ENCODE results near the gene ANO4.
"Not testable (repeated sequence)": the region's sequence is repeated elsewhere in the genome, so short reads cannot be mapped to it uniquely, and the experiment has no call there.

Gene ANO4

DNA sequence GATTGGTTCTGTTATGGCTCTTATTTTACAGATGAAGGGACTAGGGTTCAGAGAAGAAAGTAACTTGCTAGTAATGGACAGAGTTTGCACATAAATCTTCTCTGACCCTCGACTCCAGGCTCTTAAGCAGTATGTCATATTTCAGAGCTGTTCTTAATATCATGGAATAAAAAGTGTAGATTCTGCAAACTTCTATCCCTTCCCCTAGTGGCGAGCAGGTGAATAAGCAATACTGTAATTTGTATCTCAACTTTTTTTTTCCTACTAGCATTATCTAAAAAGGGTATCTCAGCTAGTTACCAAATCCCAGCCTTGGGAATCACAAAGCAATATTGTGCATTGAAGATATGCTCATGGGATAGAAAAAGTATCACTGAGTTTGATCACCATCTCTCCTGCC, 83.2 kb downstream of the ANO4 start:
- no peak for DNase-seq

DNA sequence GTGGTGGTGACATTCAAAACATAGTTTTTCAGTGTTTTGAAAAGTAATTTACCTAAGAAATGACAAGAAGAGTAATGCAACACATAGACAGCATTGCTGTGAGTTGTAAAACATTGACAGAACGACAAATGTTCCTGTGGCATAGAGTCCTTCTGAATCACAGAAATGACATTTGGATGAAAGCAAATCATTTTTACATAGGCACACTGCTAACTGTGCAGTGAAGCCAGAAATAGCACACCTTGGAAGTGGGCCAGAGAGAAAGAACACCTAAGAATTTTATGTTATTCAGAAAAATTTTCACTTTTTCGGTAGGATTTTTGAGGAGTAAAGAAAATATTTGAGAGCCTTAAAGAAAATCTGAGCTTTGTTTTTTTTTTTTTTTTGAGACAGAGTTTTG, 100.6 kb downstream of the ANO4 start:
- no peak for DNase-seq

DNA sequence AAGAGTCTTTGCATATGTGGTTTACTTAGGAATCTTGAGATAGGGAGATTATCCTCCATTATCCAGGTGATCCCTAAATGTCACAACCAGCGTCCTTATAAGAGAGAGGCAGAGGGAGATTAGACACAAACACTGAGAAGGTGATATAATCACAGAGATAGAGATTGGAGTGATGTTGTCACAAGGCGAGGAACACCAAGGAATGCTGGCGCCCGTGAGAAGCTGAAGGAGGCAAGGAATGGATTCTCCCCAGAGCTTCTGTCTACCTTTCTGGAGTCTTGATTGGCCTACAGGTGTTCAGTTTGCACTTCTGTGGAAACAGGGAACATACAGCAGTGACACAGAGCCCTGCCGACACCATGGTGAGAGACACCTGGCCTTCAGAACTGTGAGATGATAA, 101.6 kb downstream of the ANO4 start:
- no peak for DNase-seq

DNA sequence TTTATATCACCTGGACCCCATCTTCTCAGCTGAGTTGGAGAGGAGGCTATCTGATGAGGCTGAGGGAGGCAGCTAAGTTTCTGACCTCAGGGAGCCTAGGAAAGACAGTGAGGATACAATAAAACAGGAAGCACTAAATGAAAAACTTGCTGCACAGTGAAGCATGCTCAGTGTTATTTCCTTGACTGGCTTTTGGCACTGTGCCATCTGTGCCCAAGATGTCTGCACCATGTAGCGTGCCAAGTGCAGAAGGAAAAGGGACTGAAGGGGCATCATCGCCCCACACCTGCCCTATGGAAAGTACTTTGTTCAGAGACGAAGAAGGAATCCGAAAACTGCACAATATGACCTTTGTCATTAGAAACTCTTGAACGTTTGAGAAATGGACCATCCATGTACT, 102.7 kb downstream of the ANO4 start:
- DNase-seq, result no peak

DNA sequence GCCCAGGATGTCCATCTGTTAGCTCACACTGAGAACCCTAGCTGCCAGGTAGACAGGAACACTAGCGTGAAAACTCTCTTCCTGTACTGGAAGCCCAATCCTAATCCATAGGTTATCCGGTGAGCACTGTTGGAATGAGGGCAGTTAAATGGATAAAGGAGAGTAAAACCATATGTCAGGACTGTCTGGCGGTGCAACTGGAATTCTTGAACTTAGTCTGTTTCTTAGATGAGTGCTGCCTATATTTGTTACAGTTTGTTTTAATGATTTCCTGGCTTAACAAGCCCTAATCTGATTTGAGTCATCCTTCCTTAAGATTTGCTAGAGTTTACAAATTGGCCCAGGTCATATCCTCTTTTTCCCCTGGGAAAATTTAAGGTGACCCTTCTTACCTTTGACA, 104.7 kb downstream of the ANO4 start:
- no peak for DNase-seq

DNA sequence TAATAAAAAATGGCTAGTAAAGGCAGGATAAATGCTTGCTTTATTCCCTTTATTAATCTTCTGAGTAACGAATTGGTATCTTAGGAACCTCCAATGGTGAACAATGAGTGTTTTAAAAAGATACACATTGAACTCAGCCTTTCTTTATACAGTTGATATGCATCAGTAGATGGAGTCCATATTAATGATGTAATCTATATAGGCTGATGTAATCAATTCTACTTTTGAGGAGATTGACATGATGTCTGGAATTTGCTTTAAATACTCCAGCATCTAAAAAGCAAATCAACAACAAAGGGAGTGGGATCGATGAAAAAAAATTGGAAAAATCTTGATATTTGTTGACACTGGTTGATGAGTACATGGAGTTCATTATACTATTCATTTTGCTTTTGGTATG, 106.2 kb downstream of the ANO4 start:
- no peak for DNase-seq

DNA sequence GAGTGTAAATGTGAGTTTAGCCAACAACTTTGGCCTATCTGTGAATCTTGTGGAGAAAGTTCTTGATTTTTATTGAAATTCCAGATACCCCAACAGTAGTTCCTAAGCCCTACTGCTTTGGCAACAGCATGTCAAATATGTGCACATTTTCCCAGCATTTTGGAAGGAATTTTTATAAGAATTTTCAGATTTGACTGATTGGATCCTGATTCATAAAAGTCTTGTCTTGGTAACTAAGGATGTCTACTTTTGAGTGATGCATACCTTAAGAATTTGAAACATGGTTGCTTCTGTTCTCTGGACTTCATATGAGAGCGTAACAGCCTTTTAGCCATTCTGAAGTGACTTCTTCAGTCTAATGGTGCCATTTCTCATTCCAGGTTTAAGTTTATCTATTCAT, 106.7 kb downstream of the ANO4 start:
- no peak for DNase-seq

DNA sequence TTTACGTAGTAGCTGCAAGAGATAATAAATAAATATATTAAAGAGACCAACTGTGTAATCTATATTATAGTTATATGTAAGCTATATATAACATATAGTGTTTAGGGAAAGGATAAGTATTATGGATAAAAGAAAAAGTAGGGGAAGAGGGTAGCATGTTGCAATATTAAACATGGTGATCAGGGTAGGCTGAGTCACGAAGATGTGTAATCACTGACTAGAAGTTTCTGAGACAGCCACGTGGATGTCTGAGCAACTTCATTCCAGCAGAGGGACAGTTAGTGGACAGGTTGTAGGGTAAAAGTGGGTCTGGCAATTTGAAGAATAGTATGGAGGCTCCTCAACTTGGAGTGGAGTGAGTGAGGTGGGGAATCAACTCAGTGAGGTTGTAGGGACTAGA, 109.7 kb downstream of the ANO4 start:
- no peak for DNase-seq

DNA sequence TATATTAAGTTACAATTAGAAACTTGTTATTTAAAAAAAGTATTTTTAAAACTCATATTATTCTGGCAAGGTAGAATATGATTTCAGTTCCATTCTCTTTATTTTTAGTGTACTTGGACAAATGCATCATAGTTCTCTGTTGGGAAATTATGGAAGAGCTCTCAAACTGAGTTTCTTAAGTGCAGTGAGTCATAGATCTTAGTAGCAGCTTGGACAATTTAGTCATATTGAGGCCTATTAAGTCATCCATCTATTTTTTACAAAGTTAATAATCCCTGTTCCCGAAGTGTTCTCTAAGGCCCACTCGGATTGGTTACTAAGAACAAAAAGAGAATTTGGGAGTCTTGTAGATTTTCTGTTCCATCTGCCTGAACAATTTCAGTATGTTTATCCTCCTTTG, 113.9 kb downstream of the ANO4 start:
- no peak for DNase-seq

DNA sequence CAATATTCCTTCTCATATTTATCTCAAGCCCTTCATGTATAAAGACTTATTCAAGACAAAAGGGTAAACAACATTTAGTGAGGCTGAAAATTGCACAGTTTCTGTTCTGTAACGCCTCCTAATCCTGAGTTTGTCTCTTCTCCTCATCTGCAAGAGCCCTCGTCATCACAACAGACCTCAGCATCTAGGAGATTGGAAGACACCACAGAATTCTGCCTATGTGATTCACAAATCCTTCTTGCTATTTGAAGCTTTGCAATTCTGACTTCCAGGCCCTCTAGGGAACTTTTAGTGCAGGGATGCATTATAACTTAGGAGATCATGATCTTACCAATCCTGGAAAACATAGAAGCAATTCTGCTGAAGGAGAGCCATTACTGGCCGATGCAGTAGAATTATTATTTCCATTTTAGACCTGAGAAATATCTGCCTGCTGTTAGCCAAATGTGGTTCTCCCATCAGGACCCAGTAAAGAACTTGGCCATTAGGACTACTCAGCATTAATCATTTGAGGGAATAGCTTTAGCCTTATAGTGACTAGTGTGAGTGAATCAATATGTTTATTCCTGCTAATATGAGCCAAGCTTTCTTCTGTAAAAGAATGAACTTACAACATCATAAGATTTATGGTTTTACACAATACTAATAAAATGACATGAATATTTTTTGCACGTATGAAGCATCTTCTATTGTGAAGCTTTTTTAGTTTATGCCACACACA, 119.5 kb downstream of the ANO4 start:
- DNase-seq, result no peak

DNA sequence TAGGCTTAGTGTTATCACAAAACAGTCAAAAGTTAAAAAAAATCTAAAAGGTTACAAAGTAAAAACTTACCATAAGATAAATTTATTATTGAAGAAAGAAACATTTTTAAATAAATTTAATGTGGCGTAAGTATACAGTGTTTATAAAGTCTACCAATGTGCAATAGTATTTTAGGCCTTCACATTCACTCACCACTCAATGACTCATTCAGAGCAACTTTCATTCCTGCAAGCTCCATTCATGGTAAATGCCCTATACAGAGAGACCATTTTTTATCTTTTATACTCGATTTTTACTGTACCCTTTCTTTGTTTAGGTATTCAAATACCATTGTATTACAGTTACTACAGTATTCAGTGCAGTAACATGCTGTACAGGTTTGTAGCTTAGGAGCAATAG, 124.5 kb downstream of the ANO4 start:
- no peak for DNase-seq

DNA sequence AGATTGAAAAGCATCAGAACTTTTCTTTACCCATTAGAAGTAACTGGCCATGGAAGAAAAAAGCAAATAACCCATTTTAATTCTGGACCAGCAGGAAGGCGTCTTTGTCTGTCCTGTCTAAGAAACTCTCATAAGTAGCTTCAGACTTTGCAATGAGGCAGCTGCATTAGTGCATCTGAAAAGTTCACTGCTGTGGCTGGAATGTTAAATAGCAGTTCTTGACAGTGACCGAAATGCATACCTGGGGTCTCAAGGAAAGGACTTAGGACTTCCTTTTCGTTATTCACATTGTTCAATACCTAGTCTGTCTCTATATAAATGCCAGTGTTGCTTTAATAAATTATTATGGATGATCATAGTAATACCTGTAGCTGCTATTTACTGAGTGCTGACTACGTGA, 125.9 kb downstream of the ANO4 start:
- DNase-seq, result no peak

DNA sequence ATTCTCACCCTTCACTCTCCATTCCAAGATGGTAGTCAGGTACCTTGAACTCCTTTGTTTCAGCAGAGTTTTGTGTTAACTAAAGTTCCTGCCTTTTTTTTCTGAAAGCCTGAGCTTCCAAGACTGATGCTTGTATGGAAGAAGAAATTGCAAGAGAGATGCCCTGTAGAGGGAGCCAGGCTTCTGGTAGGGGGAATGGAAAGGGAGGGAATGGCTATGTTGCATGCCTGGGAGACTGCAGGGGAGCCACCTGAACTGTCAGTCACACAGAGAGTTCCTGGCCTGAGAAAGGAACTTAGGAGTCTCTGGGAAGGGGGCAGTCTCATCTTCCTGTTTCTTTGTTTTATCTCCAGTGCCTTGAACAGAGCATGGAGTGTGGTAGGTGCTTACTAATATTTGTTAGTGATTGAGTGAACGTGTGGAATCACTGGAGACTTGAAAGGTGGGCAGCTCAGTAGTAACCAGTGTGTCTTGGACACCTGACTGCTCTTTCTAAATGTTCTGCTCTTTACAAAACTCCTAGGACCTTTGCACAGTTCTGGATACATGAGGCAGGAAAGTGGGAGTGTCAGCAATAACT, 132.2 kb downstream of the ANO4 start:
- no peak for DNase-seq

DNA sequence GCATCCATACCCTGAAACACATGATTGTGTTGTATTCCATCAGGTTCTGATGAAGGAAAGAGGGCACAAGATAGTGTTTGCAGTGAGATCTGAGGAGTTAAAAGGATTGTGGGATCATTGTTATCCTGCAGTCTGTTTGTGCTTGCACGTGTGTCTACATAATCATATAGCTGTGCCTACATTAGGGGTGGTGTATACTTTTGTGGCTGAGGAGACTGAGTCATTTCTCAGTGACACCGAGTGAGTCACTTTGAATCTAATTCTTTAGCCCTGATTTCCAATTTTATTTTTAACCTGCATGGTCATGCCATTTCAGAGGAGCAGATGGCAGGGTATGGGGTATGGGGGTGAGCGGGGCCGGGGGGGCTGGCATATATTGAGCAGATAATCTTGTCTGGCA, 133.2 kb downstream of the ANO4 start:
- no peak for DNase-seq

DNA sequence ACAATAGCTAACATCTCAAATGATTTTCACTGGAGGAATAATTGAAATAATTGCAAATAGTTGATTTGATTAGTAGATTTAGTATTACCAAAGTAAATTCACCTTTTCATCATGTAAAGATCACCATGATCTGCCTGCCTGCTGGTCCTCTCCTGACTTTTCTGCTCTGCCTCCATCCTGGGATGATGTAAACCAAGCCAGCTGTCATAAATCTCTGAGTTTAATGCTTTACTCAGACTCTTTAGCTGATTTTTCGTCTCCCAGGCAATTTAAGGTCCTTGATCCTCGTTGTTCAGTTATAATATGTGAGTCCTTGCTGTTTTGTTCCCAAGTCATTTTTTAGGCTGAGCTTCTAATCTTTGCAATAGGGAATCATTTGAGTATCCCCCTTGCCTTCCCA, 138.0 kb downstream of the ANO4 start:
- DNase-seq, result no peak

DNA sequence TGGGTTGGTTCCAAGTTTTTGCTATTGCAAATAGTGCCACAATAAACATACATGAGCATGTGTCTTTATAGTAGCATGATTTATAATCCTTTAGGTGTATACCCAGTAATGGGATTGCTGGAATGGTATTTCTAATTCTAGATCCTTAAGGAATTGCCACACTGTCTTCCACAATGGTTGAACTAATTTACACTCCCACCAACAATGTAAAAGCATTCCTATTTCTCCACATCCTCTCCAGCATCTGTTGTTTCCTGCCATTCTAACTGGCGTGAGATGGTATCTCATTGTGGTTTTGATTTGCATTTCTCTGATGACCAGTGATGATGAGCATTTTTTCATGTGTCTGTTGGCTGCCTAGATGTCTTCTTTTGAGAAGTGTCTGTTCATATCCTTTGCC, 139.0 kb downstream of the ANO4 start:
- DNase-seq, result not testable (repeated sequence)

DNA sequence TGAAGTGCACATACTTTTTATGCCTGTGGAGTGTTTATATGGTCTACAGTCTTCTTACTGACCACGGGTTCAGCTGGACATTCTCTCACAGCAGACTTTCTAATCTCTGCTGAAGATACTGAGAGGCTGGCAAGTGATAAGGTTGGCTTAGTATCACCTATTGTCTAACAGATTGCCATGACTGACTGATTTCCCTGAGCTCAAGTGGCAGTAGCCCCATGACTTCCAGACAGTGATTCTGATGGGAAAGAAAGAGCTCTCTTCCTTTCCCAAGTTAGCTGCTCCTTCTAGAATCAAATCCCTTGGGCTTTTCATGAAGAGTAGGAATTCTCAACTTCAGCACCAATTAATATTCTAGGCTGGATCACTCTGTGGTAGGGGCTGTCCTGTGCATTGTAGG, 141.4 kb downstream of the ANO4 start:
- no peak for DNase-seq

DNA sequence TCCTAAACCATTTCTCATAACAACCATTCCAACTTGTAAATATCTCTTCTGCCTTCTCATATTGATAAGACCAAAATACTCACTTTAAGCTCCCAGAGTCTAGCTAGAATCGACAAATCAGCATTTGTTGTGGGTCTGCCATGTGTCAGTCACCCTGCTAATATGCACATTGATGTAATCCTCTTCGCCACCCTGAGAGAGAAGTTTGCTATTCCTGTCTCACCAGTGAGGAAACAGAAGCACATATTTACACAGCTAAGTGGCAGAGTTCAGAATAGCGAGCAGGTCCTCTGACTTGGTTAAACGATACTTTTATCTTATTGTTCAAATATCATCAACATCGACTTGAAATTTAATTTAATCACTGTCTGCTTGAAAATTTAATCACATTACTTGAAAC, 142.1 kb downstream of the ANO4 start:
- no peak for DNase-seq

DNA sequence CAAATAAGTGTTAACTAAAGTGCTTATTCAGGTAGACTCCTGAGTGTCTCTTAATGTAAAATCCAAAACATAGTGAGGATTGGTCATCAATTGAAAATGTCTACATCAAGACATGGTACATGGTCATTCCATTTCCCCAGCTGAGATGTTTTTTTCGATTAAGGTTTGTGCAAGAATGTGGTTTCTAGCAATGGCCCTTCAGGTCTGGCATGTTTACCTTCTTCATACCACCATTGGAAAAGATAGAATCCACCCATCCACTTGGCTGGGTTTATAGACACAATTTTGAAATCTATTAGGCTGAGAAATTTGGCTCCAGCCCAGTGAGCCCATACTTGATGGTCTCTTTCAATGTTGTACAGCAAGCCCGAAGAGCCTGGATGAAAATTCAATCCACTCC, 145.9 kb downstream of the ANO4 start:
- no peak for DNase-seq

DNA sequence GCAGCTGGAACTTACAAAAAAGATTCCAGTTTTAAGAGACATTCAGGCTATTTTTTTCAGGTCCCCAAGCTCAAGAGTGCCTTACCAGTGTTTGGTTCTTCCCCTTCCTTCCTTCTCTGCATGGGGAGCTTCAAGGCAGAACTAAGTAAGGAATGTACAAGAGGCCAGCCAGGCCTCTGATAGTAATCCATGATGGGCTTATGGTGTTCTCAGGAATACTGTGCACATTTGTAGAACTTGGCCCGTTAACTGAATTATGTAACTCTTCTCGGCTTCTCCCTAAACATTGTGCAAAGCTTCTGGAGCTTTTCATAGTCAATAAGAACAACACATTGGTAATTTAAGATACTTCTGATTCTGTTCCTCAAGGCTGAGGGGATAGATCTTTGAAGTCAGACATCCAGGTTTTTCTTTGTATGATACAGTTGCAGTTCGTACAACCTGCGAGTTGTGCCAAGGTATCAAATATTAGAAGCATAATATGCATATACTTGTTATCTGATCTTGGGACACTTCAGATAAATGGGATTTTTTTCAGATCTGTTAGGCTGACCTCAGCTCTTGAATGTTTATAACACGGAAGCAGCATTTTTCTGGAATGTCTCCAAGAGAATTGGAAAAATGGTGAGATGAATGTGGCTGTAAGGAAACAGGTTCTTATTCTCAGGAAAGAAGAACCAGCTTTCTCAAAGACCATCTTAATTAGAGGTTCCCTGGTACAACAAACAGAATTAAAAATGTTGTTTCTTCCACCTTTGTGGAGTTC, 148.6 kb downstream of the ANO4 start:
- no peak for DNase-seq

DNA sequence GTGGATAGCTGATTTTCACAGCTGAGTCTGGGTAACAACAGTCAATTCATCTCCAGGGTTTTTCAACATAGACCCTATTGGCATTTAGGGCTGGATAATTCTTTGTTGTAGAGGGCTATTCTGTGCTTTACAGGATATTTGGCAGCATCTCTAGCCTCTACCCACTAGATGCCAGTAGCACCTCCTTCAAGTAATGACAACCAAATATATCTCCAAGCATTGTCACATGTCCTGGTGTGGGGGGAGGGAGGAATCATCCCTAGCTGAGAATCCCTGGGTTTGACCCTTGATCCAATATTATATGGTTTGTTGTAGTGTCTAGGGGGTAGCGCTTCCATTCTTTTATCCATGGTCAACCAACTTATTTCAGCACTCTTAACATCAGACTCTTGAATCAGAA, 157.2 kb downstream of the ANO4 start:
- no peak for DNase-seq

DNA sequence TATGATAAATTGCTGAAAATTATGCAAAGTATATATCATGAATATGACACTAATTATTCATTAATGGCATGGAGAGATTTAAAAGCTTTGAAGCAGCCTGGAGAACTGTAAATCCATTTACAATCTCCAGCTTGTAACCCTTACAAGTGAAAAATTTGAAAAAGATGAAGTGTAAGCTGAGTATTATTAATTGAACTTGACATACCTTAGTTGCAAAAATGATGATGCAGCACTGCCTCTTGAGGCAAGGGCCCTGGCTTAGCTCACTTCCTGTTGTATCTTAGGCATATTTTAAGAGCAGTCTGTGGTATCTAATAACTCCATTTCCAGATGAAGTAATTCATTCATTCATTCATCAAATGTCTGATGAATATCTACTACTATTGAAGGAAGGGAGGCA, 158.6 kb downstream of the ANO4 start:
- DNase-seq, result no peak

DNA sequence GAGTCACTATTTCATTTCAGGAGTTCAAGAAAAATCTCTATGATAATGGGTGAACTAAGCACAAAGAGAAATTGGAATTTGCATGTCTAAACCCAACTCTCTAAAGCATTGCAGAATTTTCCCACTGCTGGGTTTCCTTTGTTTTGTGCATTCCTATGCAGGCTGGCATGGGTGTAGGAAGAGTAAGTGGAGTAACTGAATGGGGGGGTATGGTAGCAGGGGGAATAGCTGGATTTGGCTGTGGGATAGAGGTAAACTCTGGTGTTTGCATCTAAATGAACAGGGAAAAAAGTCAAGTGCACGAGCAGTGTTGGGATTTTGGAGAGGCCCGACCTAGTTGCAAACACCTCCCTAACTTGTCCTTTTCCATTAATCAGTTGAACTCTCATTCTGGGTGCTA, 159.1 kb downstream of the ANO4 start:
- DNase-seq, result no peak

DNA sequence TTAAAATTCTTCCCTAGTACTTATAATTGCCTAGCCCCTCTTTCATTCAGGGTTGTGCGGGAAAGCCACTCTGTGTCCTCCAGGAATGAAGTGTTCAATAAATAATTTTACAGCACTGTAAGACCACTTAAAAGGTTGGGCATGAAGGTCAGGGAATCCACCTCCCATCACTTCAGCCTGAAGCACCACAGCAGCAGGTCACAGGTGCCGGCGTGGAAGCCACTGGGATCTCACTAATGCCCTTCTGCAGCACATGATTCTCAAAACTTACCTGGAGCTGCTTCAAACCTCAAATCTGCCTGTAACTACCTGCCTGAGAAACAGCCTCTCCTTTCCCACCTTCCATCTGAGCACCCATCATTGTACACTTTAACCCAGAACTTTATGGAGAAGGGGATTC, 159.5 kb downstream of the ANO4 start:
- no peak for DNase-seq

DNA sequence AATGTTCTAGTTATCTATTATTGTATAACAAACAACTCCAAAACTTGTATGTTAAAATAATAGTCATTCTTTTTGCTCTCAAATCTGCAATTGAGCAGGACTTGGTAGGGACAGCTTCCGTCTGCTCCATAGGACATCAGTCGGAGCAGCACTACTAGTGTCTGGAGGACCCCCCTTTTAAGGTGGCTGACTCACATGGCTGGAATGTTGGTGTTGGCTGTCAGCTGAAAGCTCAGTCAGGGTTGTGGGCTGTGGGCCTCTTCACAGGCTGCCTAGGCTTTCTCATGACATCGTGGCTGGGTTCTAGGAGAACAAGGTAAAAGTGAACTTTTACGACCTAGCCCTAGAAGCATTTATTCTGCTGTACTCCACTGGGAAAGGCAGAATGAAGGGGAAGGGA, 160.6 kb downstream of the ANO4 start:
- DNase-seq, result no peak

Measured in central memory CD4-positive, alpha-beta T cell (primary cell).